GM19240 (cell line): ENCODE results near the gene ZNF70.

Experiments used
- DNase-seq: peaks from one replicate; pipeline ENCODE4 v3.0.0; 2011; ENCODE audit warnings: low spot score; ENCODE audit not compliant: insufficient read length

ZNF70 gene

DNA sequence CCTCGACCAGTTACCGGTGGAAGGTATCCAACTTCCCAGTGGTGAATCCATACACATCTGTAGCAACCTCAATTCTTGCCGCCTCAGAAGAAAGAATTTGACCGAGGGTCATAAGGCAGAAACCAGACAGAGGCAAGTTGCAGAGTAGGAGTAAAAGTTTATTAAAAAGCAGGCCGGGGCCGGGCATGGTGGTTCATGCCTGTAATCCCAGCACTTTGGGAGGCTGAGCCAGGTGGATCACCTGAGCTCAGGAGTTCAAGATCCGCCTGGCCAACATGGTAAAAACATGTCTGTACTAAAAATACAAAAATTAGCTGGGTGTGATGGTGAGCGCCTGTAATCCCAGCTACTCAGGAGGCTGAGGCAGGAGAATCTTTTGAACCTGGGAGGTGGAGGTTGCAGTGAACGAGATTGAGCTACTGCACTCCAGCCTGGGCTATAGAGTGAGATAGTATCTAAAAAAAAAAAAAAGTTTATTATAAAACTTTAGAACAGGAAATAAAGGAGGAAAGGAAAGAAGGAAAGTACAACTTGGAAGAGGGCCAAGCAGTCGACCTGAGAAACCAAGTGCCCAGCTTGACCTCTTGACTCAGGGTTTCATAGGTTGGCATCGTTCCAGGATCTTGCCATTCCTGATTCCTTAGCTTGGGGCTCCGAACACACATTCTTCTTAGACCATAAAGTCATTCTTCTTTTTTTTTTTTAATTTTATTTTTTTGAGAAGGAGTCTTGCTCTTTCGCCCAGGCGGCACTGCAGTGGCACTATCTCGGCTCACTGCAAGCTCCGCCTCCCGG is 32.3 kb downstream of the ZNF70 start:
- no peak for DNase-seq

DNA sequence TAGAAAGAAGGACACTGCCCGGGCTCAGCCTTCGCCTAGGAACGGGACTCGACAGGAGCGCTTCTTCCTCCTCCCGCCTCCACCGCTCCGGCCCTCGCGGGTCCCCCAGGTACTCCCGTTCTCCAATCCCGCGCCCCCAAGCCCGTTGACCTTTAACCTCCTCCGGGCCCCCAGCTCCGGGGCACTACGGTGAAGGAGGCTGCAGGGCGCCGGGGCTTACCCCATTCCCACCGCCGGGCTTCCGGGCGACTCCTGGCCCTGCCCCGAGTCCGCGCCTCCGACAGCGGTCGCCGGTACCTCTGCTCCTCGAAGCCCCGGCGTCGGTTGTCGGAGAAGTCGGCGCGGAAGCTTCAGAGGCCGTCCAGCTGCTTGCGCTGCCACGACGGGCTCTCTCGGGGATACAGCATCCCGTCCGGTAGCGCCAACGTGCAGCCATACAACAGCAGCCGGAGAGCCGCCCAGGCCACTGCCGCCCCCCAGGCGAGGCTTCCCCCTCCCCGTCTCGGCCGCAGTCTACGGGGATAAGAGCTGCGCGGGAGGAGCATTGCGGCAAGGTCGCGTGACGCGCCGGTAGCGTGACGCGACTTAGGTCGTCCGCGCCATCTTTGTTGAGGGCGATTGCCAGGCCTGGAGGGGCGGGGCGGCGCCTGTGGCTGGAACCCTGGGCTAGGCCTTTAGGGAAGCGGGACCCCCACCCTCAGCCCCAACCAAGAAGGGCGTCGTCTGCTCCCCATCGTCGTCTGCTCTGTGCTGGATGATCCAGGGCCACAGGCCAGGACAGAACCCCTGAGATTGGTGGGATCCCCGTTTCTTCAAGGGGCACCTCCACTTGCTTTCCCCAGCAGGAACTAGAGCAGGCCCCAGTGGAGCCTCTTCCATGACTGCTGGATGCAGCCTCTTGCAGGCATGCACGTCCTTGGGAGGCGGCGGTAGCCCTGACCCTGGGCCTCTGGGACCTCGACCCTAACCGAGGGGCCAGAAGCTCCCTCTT is 33.8 kb downstream of the ZNF70 start:
- DNase-seq = peak; percentile 63

DNA sequence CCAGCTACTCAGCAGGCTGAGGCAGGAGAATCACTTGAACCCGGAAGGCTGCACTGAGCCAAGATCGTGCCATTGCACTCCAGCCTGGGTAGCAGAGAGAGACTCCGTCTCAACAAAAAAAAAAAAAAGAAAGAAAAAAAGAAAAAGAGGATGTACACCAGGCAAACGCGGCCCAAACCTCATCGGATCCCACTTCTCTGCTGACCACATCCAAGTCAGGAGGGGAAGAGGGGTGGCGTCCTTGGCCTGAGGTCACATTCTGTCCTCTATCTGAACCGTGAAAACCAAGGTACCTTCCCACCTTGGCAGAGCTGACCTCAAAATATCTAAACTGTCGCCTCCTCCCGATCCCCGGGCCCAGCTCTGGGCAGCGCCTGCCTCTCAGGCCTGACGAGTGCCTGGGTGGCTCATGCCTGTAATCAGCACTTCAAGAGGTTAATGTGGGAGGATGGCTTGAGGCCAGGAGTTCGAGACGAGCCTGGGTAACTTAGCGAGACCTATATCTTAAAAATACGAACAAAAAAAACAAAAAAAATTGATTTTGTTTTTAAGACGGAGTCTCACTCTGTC is 35.0 kb downstream of the ZNF70 start:
- no peak for DNase-seq

DNA sequence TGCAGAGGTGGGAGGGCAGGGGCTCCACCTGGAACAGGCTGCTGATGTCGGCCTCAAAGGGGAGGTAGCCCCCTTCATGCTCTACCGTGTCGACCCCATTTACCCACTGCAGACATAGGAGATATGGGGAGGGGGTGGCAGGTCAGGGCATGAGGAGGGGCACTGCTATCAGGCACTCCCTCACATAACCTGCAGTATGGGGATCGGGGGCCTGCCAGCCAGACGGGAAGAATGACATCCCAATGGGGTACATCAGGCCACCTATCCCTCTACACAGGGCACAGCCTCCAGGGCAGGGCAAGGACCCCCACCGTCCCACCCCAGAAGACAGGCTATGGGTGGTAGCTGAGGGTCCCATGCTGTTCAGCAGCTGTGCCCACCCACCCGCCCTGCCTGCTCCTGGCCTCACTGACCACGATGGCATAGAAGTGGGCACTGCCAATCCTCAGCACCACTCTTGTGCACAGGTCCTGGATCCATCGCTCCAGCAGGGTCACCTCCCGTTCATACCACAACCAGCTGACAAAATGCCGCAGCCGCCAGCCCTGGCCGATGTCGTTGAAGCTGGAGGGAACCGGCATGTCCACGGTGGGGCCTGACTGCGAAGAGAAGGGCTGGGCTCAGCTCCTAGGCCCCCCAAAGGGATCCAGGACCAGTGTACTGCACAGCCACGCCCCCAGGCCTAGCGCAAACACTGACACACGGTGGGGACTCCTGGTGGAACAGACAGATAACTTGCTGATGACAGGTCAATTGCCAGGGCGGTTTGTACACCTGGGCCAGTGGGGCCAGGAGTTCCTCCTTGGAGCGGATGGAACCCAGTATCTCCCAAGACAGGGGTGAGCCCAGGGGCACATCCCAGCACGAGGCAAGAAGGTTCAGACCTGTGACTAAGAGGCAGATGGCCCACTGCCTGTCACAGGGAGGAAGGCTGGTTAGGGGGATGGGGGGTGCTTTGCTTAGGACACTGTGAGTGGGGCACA is 36.0 kb downstream of the ZNF70 start:
- no peak for DNase-seq

DNA sequence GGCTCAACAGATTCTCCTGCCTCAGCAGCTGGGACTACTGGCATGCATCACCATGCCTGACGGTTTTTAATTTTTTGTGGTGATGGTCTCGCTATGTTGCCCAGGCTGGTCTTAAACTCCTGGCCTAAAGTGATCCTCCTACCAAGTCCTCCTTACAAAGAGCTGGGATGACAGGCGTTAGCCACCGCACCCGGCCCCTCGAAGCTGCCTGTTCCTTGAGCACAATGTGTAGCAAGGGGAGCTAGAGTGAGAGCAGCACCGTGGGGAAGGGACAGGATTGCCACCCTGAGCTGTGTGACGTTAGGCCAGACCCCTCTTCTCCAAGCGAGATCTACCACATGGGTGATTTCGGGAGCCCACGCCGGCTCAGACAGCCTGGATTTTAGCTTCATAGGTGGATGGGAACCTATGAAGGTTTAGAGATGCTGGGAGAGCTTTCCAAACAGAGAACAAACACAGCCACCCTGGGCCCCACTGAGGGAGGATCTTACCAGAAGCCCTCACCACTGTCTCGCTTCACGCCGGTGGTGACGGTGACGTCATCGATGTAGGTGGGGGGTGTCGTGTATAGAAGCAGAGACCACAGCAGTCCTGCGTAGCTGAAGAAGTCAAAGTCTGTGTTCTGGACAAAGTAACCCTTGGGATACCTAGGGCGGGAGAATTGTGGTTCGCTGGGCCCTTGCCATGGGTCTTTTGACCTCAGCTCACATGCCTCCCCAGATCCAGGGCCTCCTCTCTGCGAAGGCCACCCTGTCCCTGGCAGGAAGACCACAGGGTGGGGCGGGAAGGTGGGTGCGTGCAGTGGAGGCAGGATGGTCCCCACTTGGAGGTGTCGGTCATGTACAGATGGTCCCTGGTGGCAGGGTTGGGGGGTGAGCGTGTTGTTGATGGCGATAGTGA is 37.0 kb downstream of the ZNF70 start:
- DNase-seq = no peak

DNA sequence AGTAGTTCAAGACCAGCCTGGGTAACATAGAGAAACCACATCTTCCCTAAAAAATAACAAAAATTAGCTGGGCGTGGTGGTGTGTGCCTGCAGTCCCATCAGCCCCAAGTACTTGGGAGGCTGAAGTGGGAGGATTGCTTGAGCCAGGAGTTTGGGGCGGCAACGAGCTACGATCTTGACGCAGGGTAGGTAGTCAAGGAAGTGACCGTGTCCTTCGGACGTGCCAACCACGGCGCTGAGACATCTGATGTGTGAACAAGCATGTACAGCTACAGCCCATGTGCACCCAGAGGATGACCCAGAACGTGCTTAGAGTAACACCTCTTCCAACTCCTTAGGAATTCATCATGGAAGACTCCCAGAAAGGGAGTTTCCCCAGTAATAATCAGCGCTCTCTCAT is 38.7 kb downstream of the ZNF70 start:
- no peak for DNase-seq

DNA sequence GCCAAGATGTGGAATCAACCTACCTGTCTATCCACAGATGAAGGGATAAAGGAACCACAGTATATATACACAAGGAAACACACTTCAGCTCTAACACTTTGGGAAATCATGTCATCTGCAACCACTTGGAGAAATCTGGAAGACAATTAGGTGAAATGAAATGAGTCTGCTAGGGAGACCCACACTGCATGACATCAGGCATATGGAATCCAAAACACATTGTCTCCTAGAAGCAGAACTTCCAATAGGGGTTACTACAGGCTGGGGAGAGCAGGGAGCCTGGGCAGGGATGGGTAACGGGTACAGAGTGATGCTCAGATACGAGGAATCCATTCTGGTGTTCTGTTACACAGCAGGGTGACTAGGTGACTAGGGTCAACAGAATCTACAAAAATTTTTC is 41.8 kb downstream of the ZNF70 start:
- no peak for DNase-seq

DNA sequence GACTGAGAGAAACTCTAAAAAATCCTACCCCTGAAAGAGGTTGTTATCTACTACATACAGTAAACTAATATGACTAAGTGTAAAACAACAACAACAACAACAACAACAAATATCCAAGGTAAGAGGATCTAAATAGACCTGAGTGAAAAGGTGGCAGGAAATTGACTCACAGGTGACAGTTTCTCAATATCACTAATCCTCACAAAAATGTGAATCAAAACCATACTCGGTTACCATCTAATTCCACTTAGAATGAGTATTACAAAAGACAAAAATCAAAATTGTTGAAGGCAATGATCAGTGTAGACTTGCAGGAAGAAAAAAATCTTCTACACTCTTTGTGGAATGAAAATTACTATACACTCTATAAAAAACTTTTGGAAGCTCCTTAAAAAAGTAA is 42.6 kb downstream of the ZNF70 start:
- no peak for DNase-seq

DNA sequence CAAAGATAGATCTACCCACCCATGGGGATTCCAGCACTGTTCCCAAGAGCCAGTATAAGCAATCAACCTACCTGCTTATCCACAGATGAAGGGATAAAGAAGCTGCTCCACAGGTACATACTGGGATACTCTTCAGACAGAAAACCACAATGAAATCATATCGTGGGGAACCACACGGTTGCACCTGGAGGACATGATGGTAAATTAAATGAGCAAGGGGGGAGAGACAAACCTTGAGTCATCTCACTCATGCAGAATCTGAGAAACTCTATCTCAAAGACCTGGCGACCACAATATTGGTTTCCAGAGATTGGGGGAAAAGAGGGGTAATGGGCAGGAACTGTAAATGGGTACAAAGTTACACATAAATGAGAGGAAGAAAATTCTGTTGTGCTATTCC is 45.6 kb downstream of the ZNF70 start:
- no peak for DNase-seq

DNA sequence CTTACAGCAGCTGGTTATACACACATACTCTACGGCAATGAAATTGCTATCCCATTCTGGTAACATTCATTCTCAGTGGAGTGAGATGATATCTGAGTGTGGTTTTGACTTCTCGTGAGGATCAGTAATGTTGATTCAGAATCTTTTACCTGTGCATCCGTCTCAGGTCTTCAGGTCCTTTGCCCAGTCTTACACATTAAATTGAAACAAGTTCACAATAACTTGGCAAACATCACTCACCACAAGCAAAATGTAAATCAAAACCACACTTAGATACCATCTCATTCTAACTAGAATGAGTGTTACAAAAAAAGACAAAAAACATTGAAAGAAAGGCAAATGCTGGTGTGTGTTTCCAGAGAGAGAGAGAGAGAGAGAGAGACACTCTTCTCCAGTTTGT is 46.1 kb downstream of the ZNF70 start:
- no peak for DNase-seq

DNA sequence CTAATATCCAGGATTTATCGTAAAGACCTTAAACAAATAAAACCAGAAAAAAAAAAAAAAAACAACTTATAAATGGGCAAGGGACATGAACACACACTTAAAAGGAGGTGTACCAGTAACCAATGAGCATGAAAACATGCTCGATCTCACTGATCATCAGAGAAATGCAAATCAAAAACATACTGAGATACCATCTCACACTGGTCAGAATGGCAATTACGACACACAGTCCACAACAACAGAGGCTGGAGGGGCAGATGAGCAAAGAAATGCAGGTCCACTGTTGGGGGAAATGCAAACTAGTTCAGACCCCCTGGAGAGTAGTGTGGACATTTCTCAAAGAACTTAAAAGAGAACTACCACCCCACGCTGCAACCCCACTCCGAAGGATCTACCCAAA is 46.9 kb downstream of the ZNF70 start:
- no peak for DNase-seq

DNA sequence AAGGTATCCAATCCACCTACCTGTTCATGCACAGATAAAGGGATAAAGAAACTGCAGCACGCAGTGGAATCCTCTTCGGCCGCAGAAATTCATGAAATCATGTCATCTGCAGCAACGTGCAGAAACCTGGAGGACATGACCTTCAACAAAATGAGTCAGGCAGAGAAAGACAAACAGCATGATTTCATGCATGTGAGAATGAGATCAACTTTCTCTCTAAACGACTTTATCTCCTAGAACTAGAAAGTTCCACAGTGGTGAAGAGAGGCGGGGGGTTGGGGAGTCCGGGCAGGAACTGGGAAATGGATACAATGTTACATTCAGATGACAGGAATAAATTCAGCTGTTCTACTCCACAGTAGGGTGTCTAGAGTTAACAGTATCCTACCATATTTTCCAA is 50.2 kb downstream of the ZNF70 start:
- no peak for DNase-seq

DNA sequence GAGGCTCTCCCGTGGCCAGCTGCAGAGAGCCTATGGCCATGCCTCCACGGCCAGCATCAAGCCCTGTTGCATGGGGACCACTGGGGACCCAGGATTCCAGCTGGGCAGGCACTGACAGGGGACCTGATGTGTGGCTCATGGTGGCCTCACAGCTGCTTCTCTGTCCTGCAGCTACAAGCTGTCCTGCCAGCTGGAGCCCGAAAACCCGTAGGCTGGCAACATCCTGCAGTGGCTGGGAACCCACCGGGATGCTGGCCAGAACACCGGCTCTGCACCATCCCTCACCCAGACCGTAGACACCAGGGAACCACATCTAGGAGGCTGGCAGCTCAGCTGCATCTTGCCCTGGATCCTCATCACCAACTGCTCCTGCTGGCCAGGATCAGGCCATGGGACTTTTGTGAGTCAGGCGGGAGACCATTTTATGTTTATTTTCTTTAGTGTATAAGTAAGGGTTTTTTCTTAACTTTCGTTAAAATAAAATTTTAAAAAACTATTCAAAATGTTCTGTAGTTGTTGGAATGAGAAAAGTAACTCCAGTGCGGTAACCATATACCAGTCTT is 52.2 kb downstream of the ZNF70 start:
- no peak for DNase-seq

DNA sequence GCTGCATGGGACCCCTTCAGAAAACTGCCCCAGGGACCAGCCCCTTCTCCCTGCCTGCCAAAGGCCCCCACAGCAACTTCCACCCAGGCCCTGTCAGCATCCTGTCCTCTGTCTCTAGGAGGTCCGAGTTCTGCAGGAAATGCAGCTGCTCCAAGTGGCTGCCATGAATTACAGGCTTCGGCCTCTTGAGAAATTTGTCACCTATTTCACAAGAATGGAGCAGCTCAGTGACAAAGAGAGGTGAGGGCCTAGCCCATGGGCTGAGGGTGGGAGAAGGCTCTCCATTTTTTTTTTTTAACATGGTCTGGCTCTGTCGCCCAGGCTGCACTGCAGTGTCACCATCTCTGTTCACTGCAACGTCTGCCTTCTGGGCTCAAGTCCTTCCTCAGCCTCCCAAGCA is 52.8 kb downstream of the ZNF70 start:
- no peak for DNase-seq

DNA sequence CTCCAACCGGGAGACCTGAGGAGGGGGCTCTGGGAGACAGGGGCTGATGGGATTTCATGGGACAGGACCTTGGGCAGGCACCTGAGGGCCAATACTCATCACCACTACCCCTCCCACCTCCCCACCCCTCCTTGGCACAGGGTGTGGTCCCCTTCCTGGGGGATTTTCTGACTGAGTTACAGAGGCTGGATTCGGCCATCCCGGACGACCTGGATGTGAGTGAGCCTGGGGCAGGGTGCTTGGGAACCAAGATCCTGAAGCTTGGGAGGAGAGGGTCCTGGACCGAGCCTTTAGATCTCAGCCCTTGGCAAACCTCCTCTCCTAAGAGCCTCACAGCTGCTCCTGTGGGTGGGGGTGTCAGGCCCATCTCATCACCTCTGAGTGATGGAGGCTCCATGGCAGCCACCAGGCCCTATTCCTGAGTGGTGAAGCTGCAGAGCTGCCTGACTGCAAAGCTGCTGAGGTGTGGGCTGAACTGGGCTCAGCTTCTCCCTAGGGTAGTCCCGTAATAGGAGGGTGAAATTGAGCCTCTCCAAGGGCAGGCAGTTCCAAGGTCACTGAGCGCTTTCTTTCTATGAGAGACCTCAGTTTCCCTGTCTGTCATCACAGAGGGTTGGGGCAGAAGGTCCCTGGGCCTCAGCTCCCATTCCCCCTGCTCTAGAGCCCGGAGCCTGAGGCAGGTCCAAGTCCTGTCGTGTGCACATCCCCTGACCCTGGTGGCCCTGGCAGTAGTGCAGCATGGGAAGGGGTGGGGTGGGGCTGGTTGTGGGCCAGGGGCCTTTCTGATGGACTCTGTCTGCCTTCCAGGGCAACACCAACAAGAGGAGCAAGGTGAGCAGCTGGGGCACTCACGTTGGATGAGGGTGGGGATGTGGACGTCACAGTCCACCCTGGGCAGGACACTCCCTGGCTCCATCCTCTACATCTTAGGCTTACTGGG is 53.6 kb downstream of the ZNF70 start:
- no peak for DNase-seq

DNA sequence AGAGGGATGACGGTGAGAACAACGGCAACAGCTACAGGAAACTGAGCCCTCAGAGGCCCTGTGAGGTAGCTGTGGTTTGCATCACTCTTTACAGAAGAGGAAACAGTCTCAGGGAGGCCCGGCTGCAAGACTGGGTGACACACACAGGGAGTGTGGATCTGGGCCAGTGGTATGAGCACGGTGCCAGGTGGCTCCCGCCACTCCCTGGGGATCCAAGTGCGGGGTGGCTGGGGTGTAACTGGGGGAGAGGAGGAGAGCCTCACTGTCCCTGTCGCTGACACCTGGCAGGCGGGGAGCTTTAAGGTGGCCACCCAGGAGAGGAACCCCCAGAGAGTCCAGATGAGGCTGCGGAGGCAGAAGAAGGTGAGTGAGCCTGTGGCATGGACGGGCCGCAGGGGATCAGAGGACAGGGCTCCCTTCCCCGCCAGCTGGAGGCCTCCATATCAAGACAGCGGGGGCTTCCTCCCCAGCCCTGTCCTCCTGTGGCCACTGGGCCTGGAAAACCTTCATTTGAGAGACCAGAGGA is 54.5 kb downstream of the ZNF70 start:
- peak; percentile 81 for DNase-seq

DNA sequence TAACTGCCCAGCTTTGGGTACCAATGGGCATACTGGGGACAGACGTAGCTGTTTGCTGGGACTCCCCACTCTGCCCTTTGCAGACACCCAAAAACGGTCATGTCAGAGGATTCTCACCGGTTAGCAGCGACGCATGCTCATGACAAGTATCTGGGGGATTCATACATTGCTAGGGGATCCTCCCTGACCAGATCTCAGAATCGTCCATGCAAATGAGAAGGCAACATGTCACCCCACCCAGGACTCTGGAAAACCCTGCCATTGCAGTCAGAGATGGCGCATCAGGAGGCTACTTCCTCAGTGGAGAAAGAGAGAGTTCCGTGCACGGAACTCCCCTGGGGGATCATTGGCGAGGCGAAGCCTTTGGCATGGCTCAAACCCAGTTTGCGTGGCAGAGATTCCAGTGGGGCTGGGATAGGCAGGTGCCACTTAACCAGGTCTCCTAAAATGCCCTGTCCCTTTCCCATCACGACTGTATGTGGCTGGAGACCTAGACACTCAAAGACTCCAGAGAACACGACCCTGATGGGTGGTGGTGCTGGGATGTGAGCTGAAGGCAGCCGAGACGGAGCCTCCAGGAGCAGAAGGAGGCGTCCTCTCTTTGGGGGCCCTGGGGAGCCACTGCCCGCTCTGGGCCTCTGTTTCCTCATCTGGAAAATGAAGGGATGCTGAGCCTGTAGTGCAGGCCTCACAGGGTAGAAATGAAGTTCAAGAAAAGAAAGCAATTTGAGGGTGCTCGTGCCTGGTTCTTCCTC is 55.2 kb downstream of the ZNF70 start:
- peak; percentile 19 for DNase-seq
